Skin epidermis (tissue), 12 donors: ENCODE data around the gene SCAF11.

Experiments
- H3K27ac ChIP-seq, 21 experiments: fragments of 200-600 bp; sonication (generic) in 11 of 21; one replicate each; pipeline ENCODE4 v1.5.0; 2020; ENCODE audit warnings: mild to moderate bottlenecking in 3 of 21, inconsistent platforms in 2 of 21, moderate library complexity in 2 of 21
- H3K4me3 ChIP-seq, 7 experiments: fragments of 200-600 bp; sonication (generic) in 2 of 7; one replicate each; pipeline ENCODE4 v1.5.0; 2020; ENCODE audit warnings: inconsistent platforms in 2 of 7, mild to moderate bottlenecking in 2 of 7, moderate library complexity in 1 of 7

SCAF11 gene

DNA sequence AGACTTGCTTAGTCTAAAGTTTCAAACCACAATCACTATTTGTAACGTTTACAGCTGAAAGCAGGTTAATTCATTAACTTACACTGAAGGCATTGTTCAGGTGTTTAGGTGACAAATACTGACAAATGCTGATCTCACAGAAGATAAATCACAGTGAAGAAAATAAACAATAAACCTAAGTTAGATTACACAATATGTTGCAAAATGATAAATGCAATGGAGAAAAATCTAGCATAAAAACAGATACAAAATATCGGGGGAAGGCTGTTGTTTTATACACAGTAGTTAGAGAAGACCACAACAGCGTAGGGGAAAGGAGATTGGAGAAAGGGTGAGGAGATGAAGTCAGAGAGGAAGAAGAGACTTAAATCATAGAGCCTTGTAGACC is 3.0 kb downstream of the SCAF11 start:
- peak overlapping the region in 4 of 21 experiments; percentile 3 to 39 (median 18) for H3K27ac ChIP-seq
- H3K4me3 ChIP-seq: no peak overlapping the region

DNA sequence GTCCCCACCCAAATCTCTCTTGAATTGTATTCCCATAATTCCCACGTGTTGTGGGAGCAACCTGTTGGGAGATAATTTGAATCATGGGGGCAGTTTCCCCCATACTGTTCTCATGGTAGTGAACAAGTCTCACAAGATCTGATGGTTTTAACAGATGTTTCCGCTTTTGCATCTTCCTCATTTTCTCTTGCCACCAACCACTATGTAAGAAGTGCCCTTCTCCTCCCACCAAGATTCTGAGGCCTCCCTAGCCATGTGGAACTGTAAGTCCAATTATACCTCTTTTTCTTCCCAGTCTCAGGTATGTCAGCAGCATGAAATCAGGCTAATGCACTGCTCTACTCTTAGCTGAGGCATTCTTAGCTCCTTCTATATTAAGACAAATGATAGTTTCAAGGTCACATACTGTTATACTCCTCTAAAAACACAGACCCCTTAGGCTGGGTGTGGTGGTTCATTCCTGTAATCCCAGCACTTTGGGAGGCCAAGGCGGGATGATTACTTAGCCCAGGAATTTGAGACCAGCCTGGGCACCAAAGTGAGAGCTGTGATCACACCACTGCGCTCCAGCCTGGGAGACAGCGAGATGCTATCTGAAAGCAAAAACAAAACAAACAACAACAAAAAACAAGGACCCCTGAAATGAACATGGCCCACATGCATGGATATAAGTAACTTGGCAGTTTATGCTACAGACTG is 3.6 kb downstream of the SCAF11 start:
- peak overlapping the region in 4 of 21 experiments; percentile 8 to 39 (median 19) for H3K27ac ChIP-seq

DNA sequence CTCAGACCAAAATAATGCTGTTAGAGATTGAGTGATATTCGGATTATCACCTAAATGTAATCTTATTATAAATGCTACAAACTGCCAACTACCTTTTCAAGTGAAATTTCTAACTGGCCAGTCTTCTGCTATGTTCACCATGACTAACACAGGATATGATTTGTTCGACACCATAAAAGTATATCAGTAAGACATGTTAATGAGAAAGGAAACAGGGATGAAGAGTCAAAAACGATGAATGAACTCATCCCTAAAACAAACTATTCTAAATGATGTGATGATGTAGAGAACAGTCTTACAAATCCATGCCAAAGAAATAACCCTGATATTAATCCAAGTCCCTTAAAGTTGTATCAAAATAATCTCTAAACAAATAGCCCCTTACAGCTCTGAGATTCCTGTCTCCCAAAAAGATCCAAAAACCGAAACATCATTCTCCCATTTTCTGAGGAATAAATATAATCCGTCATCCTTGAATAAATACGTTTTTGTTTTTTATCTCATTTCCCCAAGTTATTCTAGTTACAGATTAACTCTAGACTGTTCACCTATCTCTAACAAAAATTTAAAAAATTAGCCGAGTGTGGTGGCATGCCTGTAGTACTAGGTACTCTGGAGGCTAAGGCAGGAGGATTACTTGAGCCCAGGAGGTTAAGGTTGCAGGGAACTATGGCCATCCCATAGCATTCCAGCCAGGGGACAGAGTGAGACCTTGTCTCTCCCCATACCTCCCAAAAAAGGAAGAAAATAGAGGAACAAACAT is 9.1 kb downstream of the SCAF11 start:
- no peak overlapping the region for H3K27ac ChIP-seq
- no peak overlapping the region for H3K4me3 ChIP-seq

More for the DNA sequence above, 3.6 kb downstream of the SCAF11 start:
- H3K4me3 ChIP-seq: no peak overlapping the region

DNA sequence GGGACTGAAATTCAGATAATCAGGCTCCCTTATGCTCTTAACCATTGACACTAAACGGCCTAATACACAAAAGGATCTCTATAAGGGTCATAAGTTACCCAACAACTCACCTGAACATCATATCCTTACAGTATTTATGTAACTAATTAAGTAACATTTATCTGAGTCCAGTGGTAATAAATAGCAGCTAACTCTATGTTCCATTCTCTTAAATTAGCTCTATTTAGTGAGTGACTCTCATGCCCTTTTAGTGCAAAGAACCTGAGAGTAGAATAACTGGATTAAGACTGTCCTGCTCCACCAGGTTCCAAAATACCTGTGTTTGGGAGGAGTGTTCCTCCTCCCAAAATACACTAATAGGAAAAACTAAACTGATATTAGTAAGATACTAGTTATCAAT is 9.8 kb downstream of the SCAF11 start:
- no peak overlapping the region for H3K4me3 ChIP-seq

DNA sequence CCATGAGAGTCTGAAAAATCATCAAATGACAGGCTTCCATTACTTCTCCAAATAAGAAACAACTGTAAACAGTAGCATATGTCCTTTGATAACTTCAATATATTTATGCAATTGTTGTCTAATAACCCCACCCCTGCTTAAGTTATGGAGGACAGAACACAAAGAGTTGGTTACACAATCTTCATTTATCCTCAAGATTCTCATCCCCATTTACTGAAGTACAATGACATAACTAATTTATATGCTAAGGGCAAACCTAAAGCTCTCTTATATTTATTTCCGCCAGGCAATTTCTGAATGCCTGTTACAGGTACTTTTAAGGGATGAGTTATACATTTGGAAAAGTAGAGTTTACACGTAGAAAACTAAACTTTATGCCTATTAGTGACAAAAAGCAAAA is 12.3 kb downstream of the SCAF11 start:
- Histone ChIP-seq H3K4me3 (no peak overlapping the region), H3K27ac (no peak overlapping the region)

More for the DNA sequence above, 9.8 kb downstream of the SCAF11 start:
- H3K27ac ChIP-seq: no peak overlapping the region

DNA sequence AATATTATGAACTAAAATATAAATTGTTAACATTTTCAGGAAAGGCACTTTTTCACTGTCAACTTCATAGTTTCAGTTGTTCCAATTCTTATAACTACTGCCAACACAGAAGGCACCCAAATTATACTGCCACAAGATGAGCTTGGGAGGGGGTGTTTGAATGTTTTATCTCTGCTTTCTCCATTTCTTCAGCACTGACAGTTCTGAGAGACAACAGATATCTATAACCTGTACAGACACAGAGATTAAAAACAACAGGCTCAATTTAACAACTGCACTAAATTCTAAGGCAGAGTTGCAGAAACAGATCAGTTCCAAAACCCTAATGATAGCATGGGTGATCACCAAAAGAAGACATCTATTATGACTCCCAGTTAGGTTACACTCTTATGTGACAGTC is 12.8 kb downstream of the SCAF11 start:
- no peak overlapping the region for H3K27ac ChIP-seq
- H3K4me3 ChIP-seq: no peak overlapping the region

DNA sequence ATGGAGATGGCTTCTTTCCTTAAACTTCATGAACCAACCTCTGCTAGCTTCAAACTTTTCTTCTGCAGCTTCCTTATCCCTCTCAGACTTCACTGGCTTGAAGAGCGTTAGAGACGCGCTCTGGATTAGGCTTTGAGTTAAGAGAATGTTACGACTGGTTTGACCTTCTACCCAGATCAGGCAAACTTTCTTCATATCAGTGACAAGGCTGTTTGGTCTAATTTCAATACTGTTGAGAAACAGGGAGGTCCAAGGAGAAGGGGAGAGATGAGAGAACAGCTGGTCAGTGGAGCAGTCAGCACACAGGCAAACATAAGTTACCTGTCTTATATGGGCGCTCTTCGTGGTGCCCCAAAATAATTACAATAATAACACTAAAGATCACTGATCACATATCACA is 14.9 kb downstream of the SCAF11 start:
- no peak overlapping the region for H3K4me3 ChIP-seq
- H3K27ac ChIP-seq: peak overlapping the region in 1 of 21 experiments; percentile 20

DNA sequence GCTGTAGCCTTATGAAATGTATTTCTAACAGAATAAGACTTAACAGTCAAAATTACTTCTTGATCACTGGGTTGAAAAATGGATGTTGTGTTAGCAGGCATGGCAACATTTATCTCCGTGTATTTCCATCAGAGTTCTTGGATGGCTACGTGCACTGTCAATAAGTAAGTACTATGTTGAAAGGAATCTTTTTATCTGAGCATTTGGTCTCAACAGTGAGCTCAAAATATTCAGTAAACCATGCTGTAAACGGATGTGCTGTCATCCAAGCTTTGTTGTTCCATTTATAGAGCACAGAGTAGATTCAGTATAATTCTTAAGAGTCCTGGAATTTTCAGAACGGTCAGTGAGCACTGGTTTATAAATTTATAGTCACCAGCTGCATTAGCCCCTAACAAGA is 15.5 kb downstream of the SCAF11 start:
- Histone ChIP-seq H3K27ac (peak overlapping the region in 1 of 21 experiments; percentile 20), H3K4me3 (no peak overlapping the region)

DNA sequence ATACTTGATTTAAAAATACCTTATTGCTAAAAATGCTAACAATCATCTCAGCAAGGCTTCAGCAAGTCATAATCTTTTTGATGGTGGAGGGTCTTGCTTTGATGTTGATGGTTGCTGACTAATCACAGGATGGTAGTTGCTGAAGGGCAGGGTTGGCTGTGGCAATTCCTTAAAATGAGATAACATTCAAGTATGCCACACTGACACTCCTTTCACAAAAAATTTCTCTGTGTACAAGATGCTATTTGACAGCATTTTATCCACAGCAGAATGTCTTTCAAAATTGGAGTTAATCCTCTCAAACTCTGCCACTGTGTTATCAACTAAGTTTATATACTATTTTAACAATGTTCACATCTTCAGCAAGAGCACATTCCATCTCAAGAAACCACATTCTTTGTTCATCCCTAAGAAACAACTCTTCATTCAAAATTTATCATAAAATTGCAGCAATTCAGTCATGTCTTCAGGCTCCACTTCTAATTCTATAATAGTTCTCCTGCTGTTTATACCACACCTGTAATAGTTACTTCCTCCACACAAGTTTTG is 16.1 kb downstream of the SCAF11 start:
- Histone ChIP-seq H3K4me3 (no peak overlapping the region), H3K27ac (no peak overlapping the region)

DNA sequence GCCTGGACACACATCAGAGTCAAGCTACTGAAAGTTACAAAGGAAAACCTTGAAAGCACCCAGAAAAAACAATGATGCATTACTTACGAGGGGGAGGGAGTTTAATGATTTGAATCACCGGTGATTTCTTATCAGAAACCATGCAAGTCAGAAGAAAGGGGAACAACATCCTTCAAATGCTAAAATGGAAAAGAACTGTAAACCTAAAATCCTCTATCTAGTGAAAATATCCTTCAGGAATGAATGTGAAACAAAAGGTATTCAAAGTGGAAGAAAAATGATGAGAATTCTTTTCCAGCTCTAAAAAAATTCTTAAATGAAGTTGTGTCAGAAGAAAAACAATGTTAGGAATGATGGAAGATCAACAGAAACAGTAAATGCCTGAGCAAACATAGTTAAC is 16.8 kb downstream of the SCAF11 start:
- Histone ChIP-seq H3K4me3 (no peak overlapping the region), H3K27ac (no peak overlapping the region)

DNA sequence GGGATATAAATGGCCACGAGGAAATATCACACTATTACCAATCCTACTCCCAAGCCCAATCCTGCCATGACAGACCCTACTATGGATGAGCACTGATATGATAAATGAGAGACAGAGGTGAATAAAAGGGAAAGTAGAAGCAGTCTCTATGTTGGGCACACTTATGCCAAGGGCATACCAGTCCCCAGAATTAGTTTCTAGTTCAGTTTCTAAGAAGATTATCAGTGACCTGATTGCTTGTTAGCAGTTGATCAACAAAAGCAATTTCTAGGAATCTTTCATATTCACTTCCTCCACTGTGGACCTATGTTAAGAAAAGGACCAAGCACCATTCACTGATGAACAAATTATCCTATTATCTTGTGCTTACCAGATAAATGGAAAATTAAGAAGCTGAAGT is 20.0 kb downstream of the SCAF11 start:
- no peak overlapping the region for H3K27ac ChIP-seq
- H3K4me3 ChIP-seq: no peak overlapping the region

DNA sequence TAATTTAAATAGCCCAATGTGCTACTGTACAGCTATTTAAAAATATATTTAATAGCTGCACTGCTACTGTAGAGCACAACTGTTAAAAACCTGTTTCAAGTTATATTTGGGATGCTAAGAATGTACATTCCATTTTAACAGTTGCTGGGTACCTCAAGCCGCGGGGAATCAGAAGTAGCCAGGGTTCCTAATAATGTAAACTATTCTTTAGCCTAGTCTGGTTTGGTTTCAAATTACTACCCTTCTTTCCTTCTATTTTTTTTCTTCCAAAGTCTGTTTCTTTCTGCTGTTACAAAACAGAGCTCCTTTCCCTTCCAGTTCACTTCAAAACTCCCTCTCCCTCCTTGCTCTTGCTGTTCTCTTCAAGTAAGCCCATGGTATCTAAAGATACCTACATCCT is 21.3 kb downstream of the SCAF11 start:
- Histone ChIP-seq H3K27ac (no peak overlapping the region), H3K4me3 (no peak overlapping the region)

DNA sequence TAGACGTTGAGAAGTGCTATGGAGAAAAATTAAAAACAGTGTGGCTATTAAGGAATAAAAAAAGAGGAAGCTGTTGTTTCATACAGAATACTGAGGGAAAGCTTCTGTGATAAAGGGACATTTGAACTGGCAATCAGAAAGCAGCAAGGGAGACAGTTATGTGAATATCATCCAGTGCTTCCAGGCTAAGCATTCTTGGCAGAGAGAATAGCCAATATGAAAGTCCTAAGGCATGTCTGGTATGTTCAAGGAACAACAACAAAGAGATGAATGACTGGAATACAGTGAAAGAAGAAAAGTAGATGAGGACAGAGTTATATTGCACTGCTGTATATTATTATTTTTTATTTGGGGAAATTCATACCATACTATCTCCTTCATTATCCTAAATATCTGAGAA is 23.9 kb downstream of the SCAF11 start:
- H3K4me3 ChIP-seq: no peak overlapping the region
- peak overlapping the region in 2 of 21 experiments; percentile 2 to 36 for H3K27ac ChIP-seq

DNA sequence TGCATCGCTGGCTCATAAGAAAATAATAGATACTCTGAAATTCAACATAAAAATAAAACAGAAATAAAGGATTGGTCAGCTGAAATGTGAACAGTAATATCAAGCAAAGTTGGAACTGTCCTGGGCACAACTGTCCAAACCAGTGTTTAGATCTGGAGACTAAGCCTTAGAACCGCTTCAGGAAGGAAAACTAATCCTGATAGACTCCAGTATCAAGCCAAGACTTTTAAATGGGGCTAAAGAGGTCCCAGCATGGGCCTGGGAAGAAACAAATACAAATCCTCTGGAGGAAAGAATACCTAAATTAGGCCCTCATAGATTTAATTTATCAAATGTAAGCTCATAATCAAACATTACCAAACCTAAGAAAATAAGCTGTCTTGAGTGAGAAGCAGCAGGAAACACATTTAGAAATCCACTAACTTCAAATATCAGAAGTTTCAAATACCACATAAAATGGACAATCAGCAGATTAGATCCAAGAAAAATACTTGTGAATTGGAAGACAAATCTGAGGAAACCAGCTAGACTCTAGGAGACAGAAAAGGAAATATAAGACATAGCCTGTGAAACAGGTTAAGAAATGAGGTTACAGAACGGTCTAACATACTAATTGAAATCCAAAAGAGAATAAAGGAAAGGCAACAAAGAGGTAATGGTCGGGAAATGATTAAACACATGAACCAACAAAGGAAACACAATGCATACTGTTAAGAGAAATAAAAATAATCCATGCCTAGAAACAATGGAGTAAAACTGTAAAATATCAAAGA is 27.6 kb downstream of the SCAF11 start:
- Histone ChIP-seq H3K4me3 (no peak overlapping the region), H3K27ac (no peak overlapping the region)

DNA sequence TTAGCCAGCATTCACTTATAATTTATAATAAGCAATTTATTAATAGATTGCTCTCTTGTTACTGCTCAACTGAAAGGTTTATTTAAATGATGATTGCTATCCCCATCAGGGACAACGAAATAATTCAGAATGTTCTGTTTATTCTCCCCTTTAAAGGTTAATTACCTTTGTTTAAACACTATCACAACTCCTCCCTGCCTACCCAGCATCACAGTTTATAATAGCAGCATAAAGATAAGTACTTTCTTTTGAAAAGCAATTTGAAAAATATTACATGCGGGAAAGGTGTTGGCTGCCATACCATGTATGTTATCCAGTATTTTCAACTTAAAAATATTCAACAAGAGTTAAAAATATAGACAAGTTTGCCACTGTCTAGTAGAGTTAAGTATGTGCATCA is 30.6 kb downstream of the SCAF11 start:
- Histone ChIP-seq H3K4me3 (no peak overlapping the region), H3K27ac (no peak overlapping the region)

DNA sequence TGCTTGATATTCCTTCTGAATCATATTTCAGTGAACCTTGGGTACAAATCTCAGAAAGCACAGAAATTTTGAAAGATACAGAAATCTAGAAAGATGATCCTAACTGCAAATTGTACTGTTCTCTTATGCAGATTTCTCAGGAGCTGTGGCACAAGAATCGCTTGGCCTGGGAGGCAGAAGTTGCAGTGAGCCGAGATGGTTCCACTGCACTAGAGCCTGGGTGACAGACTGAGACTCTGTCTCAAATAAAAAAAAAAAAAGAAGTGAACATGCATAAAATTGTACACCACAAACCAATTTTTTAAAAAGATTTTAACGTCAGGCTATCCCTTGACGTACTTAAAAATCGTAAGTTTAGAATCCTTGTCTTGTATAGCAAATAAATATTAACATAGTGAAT is 31.3 kb downstream of the SCAF11 start:
- Histone ChIP-seq H3K4me3 (no peak overlapping the region), H3K27ac (no peak overlapping the region)

DNA sequence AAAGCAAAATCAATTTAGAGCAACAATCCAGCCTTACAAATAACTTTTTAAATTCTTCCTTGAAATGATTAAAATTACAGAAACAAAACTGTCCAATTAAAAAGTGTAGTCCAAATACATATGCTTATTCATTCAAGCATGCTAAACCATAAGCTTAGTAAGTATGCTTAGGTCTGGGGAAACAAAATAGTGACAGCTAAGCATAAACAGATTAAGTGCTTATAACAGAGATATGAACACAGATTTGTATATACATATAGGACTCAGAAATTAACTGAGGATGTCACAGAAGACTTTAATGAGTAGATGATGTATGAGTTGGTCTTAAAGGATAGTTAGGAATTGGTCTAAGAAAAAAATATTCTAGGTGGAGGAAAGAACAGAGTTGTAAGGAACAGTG is 41.8 kb downstream of the SCAF11 start:
- no peak overlapping the region for H3K27ac ChIP-seq

DNA sequence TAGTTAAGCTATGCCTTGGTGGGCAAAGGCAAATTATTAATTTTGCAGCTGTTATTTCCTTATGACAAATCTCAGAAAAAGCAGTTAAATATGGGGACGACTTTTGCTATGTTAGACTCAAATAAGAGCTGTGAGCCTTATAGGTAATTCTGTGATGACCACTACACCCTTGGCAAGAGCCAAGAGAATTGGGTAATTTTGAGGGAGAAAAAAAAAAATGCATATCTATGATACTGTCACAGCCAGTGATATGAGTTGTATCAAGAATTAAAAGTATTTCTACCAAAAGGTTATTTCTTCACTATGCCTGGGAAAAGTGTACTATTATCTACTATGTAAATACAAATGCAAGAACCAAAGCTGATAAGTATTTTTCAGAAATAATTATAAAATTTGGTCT is 43.9 kb downstream of the SCAF11 start:
- no peak overlapping the region for H3K4me3 ChIP-seq
- no peak overlapping the region for H3K27ac ChIP-seq

More for the DNA sequence above, 41.8 kb downstream of the SCAF11 start:
- no peak overlapping the region for H3K4me3 ChIP-seq

DNA sequence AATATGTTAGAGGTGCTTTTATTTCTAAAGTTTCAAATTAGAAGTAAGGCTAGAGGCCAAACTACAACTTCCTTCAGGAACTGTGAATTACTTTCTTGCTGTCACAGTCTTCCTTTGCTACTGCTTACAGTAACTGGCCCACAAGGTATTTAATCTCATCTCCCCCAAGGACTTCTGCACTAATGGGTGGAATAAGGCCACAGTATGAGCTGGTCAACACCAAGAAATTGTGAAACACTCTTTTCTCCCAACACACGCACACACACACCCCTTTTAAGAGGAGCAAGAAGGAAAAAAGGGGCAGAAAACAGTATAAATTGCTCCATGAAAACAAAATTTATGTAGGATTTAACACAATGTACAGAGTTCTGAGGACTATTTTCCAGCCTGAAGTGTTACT is 45.6 kb downstream of the SCAF11 start:
- Histone ChIP-seq H3K27ac (peak overlapping the region in 1 of 21 experiments; percentile 15), H3K4me3 (no peak overlapping the region)

DNA sequence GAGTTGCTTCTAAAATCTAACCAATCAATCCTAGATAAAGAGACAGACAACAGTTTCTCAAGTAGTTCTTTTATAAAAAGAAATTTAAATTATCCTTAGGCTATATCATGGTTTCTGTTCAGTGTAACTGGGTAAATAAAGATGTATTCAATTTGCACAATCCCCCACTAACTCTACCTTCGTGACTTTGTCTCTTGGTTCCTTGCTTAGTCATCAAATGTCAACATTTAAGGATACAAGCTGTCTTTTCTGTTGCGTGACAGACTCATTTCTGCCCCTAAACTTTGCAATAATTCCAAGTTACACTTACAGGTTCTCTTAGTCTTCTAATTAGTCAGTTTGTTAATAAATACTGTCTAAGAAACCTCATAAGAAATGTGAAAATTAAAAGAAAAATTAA is 50.6 kb downstream of the SCAF11 start:
- H3K27ac ChIP-seq: no peak overlapping the region
- H3K4me3 ChIP-seq: no peak overlapping the region
